Naive thymus-derived CD4-positive, alpha-beta T cell (primary cell): Measurements from ENCODE around the gene RSPO4. TPM values are rescaled to one million over a fixed set of nuclear protein-coding genes. Genes with fewer than 3 reads are reported as not detected.

ENCODE experiments used
- ATAC-seq: fragments of 150-1000 bp; cut with Tn5 transposase; 2 replicates; pipeline ENCODE4 v1.10.0; 2021; ENCODE audit warnings: mild to moderate bottlenecking, moderate library complexity
- CTCF ChIA-PET: fragments of 350-600 bp; sonication (Branson Sonifier 250); formaldehyde crosslinking; loops from one replicate; lab custom pipeline; 2021; ENCODE audit warnings: antibody characterized with exemption; lab: Charles Lee
- POLR2A ChIA-PET: fragments of 350-600 bp; sonication (Branson Sonifier 250); formaldehyde crosslinking; loops from one replicate; lab custom pipeline; 2021; ENCODE audit warnings: antibody characterized with exemption, inconsistent platforms; lab: Charles Lee
- DNase-seq, 9 donors: peaks; one replicate each; pipeline versions ENCODE4 v3.0.0 to v3.0.0-alpha.2; 2020 to 2022; ENCODE audit warnings: mixed read lengths in 1 of 9
- H3K27ac ChIP-seq: one replicate; pipeline ENCODE4 v1.7.0; 2013; ENCODE audit warnings: mild to moderate bottlenecking, low read depth, low read length, moderate library complexity
- H3K27me3 ChIP-seq, 2 donors: one replicate each; pipeline ENCODE4 v1.7.0; 2013; ENCODE audit warnings: low read length in 2 of 2, mild to moderate bottlenecking in 2 of 2, moderate library complexity in 2 of 2; ENCODE audit not compliant: control insufficient read depth in 2 of 2, insufficient read depth in 2 of 2
- H3K36me3 ChIP-seq, 3 experiments: 1 replicate in 2 of 3; 2 replicates in 1 of 3; pipeline ENCODE4 v1.7.0; 2013; ENCODE audit warnings: low read length in 3 of 3, mild to moderate bottlenecking in 3 of 3, moderate library complexity in 1 of 3; ENCODE audit not compliant: insufficient read depth in 3 of 3, control insufficient read depth in 2 of 3
- H3K4me1 ChIP-seq, 2 donors: one replicate each; pipeline ENCODE4 v1.7.0; 2013; ENCODE audit warnings: low read length in 2 of 2, mild to moderate bottlenecking in 2 of 2, moderate library complexity in 1 of 2; ENCODE audit not compliant: control insufficient read depth in 2 of 2, insufficient read depth in 2 of 2
- H3K4me3 ChIP-seq: 2 replicates; pipeline ENCODE4 v1.7.0; 2013; ENCODE audit warnings: mild to moderate bottlenecking, low read length
- H3K9me3 ChIP-seq, 3 experiments: 1 replicate in 2 of 3; 2 replicates in 1 of 3; pipeline ENCODE4 v1.7.0; 2013; ENCODE audit warnings: low read length in 3 of 3; ENCODE audit not compliant: control insufficient read depth in 2 of 3
- H3K27ac Mint-ChIP-seq, 9 donors: one replicate each; pipeline ENCODE4 v1.8.0; 2020 to 2022; ENCODE audit warnings: mixed read lengths in 9 of 9, mild to moderate bottlenecking in 8 of 9, moderate library complexity in 5 of 9, inconsistent platforms in 2 of 9
- H3K27me3 Mint-ChIP-seq, 5 donors: one replicate each; pipeline ENCODE4 v1.8.0; 2021 to 2022; ENCODE audit warnings: mixed read lengths in 5 of 5, mild to moderate bottlenecking in 1 of 5
- H3K36me3 Mint-ChIP-seq, 5 donors: one replicate each; pipeline ENCODE4 v1.8.0; 2020 to 2022; ENCODE audit warnings: mixed read lengths in 5 of 5, mild to moderate bottlenecking in 3 of 5, inconsistent platforms in 1 of 5
- H3K4me1 Mint-ChIP-seq, 7 donors: one replicate each; pipeline ENCODE4 v1.8.0; 2020 to 2022; ENCODE audit warnings: mixed read lengths in 7 of 7, mild to moderate bottlenecking in 3 of 7, inconsistent platforms in 1 of 7
- H3K4me3 Mint-ChIP-seq, 10 donors: one replicate each; pipeline ENCODE4 v1.8.0; 2020 to 2022; ENCODE audit warnings: mild to moderate bottlenecking in 10 of 10, mixed read lengths in 10 of 10, moderate library complexity in 6 of 10, inconsistent platforms in 2 of 10
- H3K9me3 Mint-ChIP-seq, 11 donors: one replicate each; pipeline ENCODE4 v1.8.0; 2020 to 2022; ENCODE audit warnings: mixed read lengths in 11 of 11, mild to moderate bottlenecking in 4 of 11, inconsistent platforms in 1 of 11, moderate library complexity in 1 of 11
- intact Hi-C, 2 donors: fragments of 100-400 bp; cut with micrococcal nuclease; formaldehyde crosslinking; loops; one replicate each; pipeline ENCODE4 v1.15.1; 2023
- polyA plus RNA-seq, 2 donors: library from polyadenylated mRNA; unstranded; fragments of 300-500 nt; fragmentation: Illumina TruSeq; gene quantifications; one replicate each; pipeline ENCODE4 v1.2.3, GENCODE V29; 2021
- total RNA-seq, 6 experiments: library from RNA in 5 of 6; stranded (reverse) in 5 of 6; gene quantifications; 1 replicate in 5 of 6; 2 replicates in 1 of 6; pipeline ENCODE4 v1.2.3 and lab custom pipeline; 2021 to 2026

The RSPO4 gene
- total and polyA plus RNA-seq, 7 experiments from 2014 or later, result 0.19 to 0.40 (median 0.23) TPM; not detected in 3

- CTCF ChIA-PET, result no interaction called here
- intact Hi-C loops, result no loop called here
These were observed 76.6 kb downstream of the RSPO4 start for GRCh38 chr20:925516-925915.

DNA sequence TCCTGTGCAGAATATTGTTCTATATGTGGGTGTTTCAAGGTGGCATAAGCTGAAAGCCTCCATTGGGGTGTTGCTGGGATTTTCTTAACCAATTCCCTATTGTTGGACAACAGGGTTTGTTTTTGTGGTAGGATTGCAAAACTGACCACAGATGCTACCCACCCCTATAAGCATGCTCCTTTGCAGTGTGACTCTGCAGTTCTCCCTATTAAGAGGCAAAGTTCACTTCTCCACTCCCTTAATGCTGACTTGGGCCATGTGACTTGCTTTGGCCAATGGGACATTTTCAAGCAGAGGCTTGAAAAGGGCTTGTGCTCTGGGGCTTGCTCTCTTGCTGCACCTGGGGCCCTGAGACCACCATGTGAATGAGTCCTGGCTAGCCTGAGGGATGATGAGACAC is 77.5 kb downstream of the RSPO4 start:
- Histone ChIP-seq H3K4me1 (no peaks in the 10 kb centered on the region), H3K27me3 (no peaks in the 10 kb centered on the region), H3K27ac (no peak overlapping the region), H3K4me3 (no peak overlapping the region), H3K36me3 (no peaks in the 10 kb centered on the region), H3K9me3 (no peaks in the 10 kb centered on the region)
- H3K36me3 Mint-ChIP-seq, result no peaks in the 10 kb centered on the region
- ChIA-PET POLR2A (no interaction called here), CTCF (no interaction called here)
- ATAC-seq, result peak; percentile 70
- H3K4me3 Mint-ChIP-seq, result no peak overlapping the region
- no peak for DNase-seq
- H3K9me3 Mint-ChIP-seq, result peaks cover 0 to 2% (median 0%) of the 10 kb centered on the region in 11 donors
- intact Hi-C loops, result no loop called here
- H3K27me3 Mint-ChIP-seq, result peaks cover 0 to 21% (median 11%) of the 10 kb centered on the region in 5 donors
- no peak overlapping the region for H3K27ac Mint-ChIP-seq
- H3K4me1 Mint-ChIP-seq, result peaks cover 0 to 2% (median 0%) of the 10 kb centered on the region in 7 donors

More at GRCh38 chr20:925516-925915, 76.6 kb downstream of the RSPO4 start:
- Histone ChIP-seq H3K4me3 (no peak overlapping the region), H3K27ac (no peak overlapping the region), H3K9me3 (no peaks in the 10 kb centered on the region), H3K36me3 (no peaks in the 10 kb centered on the region), H3K27me3 (no peaks in the 10 kb centered on the region), H3K4me1 (no peaks in the 10 kb centered on the region)
- Mint-ChIP-seq H3K9me3 (peaks cover 0 to 2% (median 1%) of the 10 kb centered on the region in 11 donors), H3K27ac (no peak overlapping the region), H3K36me3 (peaks cover 0 to 4% (median 0%) of the 10 kb centered on the region in 5 donors), H3K27me3 (peaks cover 0 to 21% (median 11%) of the 10 kb centered on the region in 5 donors), H3K4me3 (no peak overlapping the region), H3K4me1 (peaks cover 0 to 2% (median 0%) of the 10 kb centered on the region in 7 donors)
- ATAC-seq (no peak), DNase-seq (no peak)
- POLR2A ChIA-PET, result no interaction called here

GRCh38 chr20:922781-923180 is 79.3 kb downstream of the RSPO4 start:
- Histone ChIP-seq H3K4me1 (no peaks in the 10 kb centered on the region), H3K36me3 (no peaks in the 10 kb centered on the region), H3K9me3 (no peaks in the 10 kb centered on the region), H3K27me3 (no peaks in the 10 kb centered on the region), H3K4me3 (no peak overlapping the region), H3K27ac (no peak overlapping the region)
- Mint-ChIP-seq H3K9me3 (peaks cover 0 to 1% (median 0%) of the 10 kb centered on the region in 11 donors), H3K4me1 (peaks cover 0 to 5% (median 0%) of the 10 kb centered on the region in 7 donors), H3K27me3 (peaks cover 0 to 21% (median 10%) of the 10 kb centered on the region in 5 donors), H3K36me3 (no peaks in the 10 kb centered on the region), H3K4me3 (no peak overlapping the region), H3K27ac (no peak overlapping the region)
- POLR2A ChIA-PET, result interaction anchor here (0.6 kb wide), 1 partner anchor 74 kb away, joined by 3 read pairs; no protein-coding TSS in a partner anchor
- CTCF ChIA-PET, result interaction anchor here (2.5 kb wide), 1 partner anchor 34 kb away, joined by 8 read pairs; no protein-coding TSS in a partner anchor
- intact Hi-C loops, result no loop called here
- ATAC-seq (no peak), DNase-seq (no peak)

DNA sequence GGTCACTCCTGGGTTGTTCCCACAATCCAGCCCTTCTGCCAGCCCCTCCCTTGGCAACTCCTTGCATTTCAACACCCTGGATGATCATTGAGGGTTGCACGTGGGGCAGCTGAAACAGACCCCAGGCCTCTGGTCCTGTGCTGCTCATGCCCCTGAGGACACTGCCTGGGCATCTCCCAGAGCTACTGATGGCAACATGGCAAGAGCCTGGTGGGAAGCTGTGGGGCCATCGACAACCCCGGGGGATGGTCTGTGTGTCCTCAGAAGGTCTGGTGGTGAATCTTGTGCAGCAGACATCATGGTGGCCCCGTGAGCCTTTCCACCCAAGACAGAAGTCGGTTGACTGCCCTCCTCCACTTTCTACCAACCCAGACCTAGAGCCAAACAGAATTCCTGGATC is 81.0 kb downstream of the RSPO4 start:
- no peak overlapping the region for H3K4me3 Mint-ChIP-seq
- Histone ChIP-seq H3K4me3 (no peak overlapping the region), H3K36me3 (no peaks in the 10 kb centered on the region), H3K4me1 (no peaks in the 10 kb centered on the region), H3K27ac (no peak overlapping the region), H3K9me3 (no peaks in the 10 kb centered on the region), H3K27me3 (no peaks in the 10 kb centered on the region)
- ATAC-seq, result no peak
- intact Hi-C loops, result no loop called here
- H3K27me3 Mint-ChIP-seq, result peaks cover 0 to 12% (median 8%) of the 10 kb centered on the region in 5 donors
- DNase-seq, result no peak
- ChIA-PET POLR2A (no interaction called here), CTCF (interaction anchor here (2.5 kb wide), 1 partner anchor 36 kb away, joined by 8 read pairs; no protein-coding TSS in a partner anchor)
- H3K4me1 Mint-ChIP-seq, result peaks cover 0 to 7% (median 0%) of the 10 kb centered on the region in 7 donors
- no peak overlapping the region for H3K27ac Mint-ChIP-seq
- no peaks in the 10 kb centered on the region for H3K36me3 Mint-ChIP-seq
- peaks cover 0 to 1% (median 0%) of the 10 kb centered on the region in 11 donors for H3K9me3 Mint-ChIP-seq

DNA sequence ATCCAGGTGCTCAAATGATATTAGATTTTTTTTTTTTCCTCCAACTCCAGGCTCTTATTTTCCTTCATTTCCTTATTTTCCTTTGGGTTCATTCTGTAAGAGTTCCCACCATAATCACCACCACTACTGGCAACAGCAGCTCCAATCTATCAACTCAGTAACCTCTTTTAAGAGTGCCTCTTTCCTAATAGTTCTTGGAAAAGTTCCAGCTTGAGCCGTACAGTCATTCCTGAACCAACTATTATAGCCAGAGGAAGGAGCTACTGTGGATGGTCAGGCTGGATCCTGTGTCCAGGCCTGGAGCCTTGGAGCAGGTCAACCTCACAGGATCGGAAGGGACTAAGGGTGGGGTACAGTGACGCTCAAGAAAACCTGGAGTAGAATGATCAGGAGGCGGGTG is 81.8 kb downstream of the RSPO4 start:
- Mint-ChIP-seq H3K27me3 (peaks cover 0 to 7% (median 3%) of the 10 kb centered on the region in 5 donors), H3K4me3 (no peak overlapping the region), H3K36me3 (no peaks in the 10 kb centered on the region), H3K9me3 (peaks cover 0 to 1% (median 0%) of the 10 kb centered on the region in 11 donors), H3K4me1 (peaks cover 0 to 7% (median 0%) of the 10 kb centered on the region in 7 donors), H3K27ac (no peak overlapping the region)
- DNase-seq (no peak), ATAC-seq (no peak)
- POLR2A ChIA-PET, result no interaction called here
- Histone ChIP-seq H3K9me3 (no peaks in the 10 kb centered on the region), H3K4me3 (no peak overlapping the region), H3K27ac (no peak overlapping the region), H3K4me1 (no peaks in the 10 kb centered on the region), H3K36me3 (no peaks in the 10 kb centered on the region), H3K27me3 (no peaks in the 10 kb centered on the region)
- CTCF ChIA-PET, result interaction anchor here (2.5 kb wide), 1 partner anchor 37 kb away, joined by 8 read pairs; no protein-coding TSS in a partner anchor
- intact Hi-C loops, result no loop called here

- ChIA-PET CTCF (no interaction called here), POLR2A (no interaction called here)
- H3K4me1 ChIP-seq, result no peaks in the 10 kb centered on the region
- no peaks in the 10 kb centered on the region for H3K27me3 ChIP-seq
- intact Hi-C loops, result no loop called here
- Mint-ChIP-seq H3K27ac (no peak overlapping the region), H3K36me3 (no peaks in the 10 kb centered on the region), H3K4me1 (peaks cover 0 to 12% (median 0%) of the 10 kb centered on the region in 7 donors), H3K27me3 (peaks cover 0 to 14% (median under 1%) of the 10 kb centered on the region in 5 donors), H3K4me3 (no peak overlapping the region), H3K9me3 (peaks cover 0 to 1% (median 0%) of the 10 kb centered on the region in 11 donors)
- H3K36me3 ChIP-seq, result no peaks in the 10 kb centered on the region
- ATAC-seq (no peak), DNase-seq (no peak)
- H3K4me3 ChIP-seq, result no peak overlapping the region
- H3K9me3 ChIP-seq, result no peaks in the 10 kb centered on the region
- no peak overlapping the region for H3K27ac ChIP-seq
These were observed 82.6 kb downstream of the RSPO4 start for GRCh38 chr20:919491-919916.

DNA sequence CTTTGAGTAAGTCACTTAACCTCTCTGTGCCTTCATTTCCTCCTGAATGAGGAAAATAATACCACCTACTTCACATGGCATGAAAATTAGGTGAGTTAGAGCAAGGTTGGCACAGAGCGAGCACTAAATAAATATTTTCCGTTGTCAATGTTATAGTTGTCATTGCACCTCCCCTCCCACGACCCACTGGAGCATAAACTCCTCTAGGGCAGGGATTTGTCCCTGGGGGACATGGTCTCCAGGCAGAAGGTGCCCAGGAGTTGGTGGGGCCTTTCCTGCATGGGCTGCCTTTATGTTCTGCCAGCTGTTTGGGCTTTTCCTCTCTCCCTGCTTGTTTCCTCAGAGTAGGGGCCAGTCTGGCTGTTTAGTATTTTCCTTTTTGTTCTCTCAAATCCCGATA is 84.7 kb downstream of the RSPO4 start:
- Histone ChIP-seq H3K4me3 (no peak overlapping the region), H3K36me3 (no peaks in the 10 kb centered on the region), H3K9me3 (no peaks in the 10 kb centered on the region), H3K27me3 (no peaks in the 10 kb centered on the region), H3K4me1 (no peaks in the 10 kb centered on the region), H3K27ac (no peak overlapping the region)
- ChIA-PET POLR2A (no interaction called here), CTCF (no interaction called here)
- H3K9me3 Mint-ChIP-seq, result peaks cover 0 to 1% (median 0%) of the 10 kb centered on the region in 11 donors
- peaks cover 0 to 31% (median 8%) of the 10 kb centered on the region in 5 donors for H3K27me3 Mint-ChIP-seq
- H3K4me3 Mint-ChIP-seq, result no peak overlapping the region
- peaks cover 0 to 13% (median 0%) of the 10 kb centered on the region in 7 donors for H3K4me1 Mint-ChIP-seq
- H3K36me3 Mint-ChIP-seq, result no peaks in the 10 kb centered on the region
- intact Hi-C loops, result no loop called here
- DNase-seq, result no peak
- no peak overlapping the region for H3K27ac Mint-ChIP-seq
- no peak for ATAC-seq
